ENCODE results near the gene BAZ2B. TPM values are rescaled to one million over a fixed set of nuclear protein-coding genes. Genes with fewer than 3 reads are reported as not detected.

BAZ2B gene
- total and polyA plus RNA-seq, 2 of the 13 experiments (the other 11 are each of a cell fraction or from before 2014, with no cell fraction given): 14.0 to 15.1 TPM

DNA sequence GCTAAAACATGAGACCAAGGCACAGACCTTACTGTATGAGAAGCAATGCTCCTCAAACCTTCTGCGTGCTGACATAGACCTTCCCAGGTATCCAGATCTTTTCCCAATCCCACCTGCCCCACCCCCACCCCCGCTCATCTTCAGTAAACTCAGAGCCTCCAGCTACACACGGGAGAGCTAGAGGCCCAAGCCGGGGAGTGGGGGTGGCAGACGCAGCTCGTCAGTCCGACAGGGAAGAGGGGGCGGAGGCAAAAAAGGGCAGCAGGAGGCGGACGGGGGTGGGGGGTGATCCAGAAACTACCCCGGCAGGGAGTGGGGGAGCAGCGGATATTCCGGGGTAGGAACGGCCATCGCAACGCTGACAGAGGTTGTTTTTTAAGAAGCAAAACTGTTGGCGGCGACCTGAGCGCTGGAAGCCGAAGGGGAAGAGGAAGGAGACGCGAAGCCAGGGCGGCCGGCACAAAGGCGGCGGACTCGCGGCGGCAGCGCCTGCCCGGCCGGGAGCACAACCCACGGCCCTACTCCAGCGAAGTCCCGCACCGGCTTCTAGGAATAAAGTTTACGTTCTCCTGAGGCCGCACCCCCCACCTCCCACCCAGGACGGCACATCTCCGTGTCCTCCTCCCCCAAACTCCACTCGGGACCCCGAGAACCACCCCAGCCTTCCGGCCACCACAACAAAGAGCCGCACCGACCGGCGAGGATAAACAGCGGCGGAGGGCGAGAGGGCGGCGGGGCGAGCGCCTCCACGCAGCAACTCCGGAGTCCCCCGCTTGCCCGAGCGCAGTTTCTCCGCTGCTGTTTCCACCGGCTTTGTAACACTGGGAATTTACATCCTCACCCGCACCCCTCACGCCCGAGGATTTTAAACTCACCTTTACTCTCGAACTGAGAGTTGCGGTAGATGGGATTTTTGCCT lies 722 bp downstream of the BAZ2B start (continued):
- TF ChIP-seq FOXK1 (CRISPR knock-in tag; IDR thresholded peaks at IDR 0.05; ENCODE audit: borderline replicate concordance, low read depth) (peak; percentile 49), ZNF644 (CRISPR knock-in tag; IDR thresholded peaks at IDR 0.05; ENCODE audit: low read depth) (0 out of 2 replicates have a peak, but pooled peaks have one; percentile 26), REL (CRISPR knock-in tag; conservative IDR thresholded peaks at IDR 0.05) (0 out of 2 replicates have a peak, but pooled peaks have one; percentile 43), REST (IDR thresholded peaks at IDR 0.05; ENCODE audit: borderline replicate concordance in 1 of 2, low read depth in 1 of 2, low read length in 2 of 2) (peak in 1 of 2 experiments; percentile 78; a peak in 2 of 4 replicates), ZNF431 (CRISPR knock-in tag; IDR thresholded peaks at IDR 0.05; ENCODE audit: borderline replicate concordance, low read depth) (no peak), RARG (CRISPR knock-in tag; IDR thresholded peaks at IDR 0.05; ENCODE audit: low read depth) (0 out of 2 replicates have a peak, but pooled peaks have one; percentile 14), ZNF772 (CRISPR knock-in tag; IDR thresholded peaks at IDR 0.05) (peak; percentile 70; the same call in 1 of the 2 replicates), POLR2AphosphoS5 (IDR thresholded peaks at IDR 0.05; ENCODE audit: low read depth, low read length) (peak; percentile 90), TGIF2 (CRISPR knock-in tag; IDR thresholded peaks at IDR 0.05) (peak; percentile 85), HDAC2 (CRISPR knock-in tag; IDR thresholded peaks at IDR 0.05) (no peak; the same call in 1 of the 2 replicates), RORA (CRISPR knock-in tag; IDR thresholded peaks at IDR 0.05) (no peak), GABPB1 (CRISPR knock-in tag; IDR thresholded peaks at IDR 0.05) (peak; percentile 80), ZBTB2 (CRISPR knock-in tag; IDR thresholded peaks at IDR 0.05; ENCODE audit: low read depth) (peak; percentile 36; the same call in 1 of the 2 replicates), TEAD3 (CRISPR knock-in tag; optimal IDR thresholded peaks at IDR 0.05; ENCODE audit: borderline replicate concordance) (no peak), ZKSCAN8 (CRISPR knock-in tag; IDR thresholded peaks at IDR 0.05; ENCODE audit: borderline replicate concordance) (peak; percentile 57; the same call in 1 of the 2 replicates), HNF4G (IDR thresholded peaks at IDR 0.05; ENCODE audit: borderline replicate concordance, low read depth, low read length) (peak; percentile 54; the same call in 1 of the 2 replicates), HNF4G (CRISPR knock-in tag; IDR thresholded peaks at IDR 0.05; ENCODE audit: borderline replicate concordance, low read depth) (0 out of 2 replicates have a peak, but pooled peaks have one; percentile 9)
- TF ChIP-seq, protein P1, sequence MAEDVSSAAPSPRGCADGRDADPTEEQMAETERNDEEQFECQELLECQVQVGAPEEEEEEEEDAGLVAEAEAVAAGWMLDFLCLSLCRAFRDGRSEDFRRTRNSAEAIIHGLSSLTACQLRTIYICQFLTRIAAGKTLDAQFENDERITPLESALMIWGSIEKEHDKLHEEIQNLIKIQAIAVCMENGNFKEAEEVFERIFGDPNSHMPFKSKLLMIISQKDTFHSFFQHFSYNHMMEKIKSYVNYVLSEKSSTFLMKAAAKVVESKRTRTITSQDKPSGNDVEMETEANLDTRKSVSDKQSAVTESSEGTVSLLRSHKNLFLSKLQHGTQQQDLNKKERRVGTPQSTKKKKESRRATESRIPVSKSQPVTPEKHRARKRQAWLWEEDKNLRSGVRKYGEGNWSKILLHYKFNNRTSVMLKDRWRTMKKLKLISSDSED (CRISPR knock-in tag; IDR thresholded peaks at IDR 0.05): peak; percentile 79
